ENCODE measurements around the gene GFOD2.

Gene GFOD2

GRCh38 chr16:67656344-67657016 lies 62.6 kb downstream of the GFOD2 start:
- no peak for DNase-seq

GRCh38 chr16:67655363-67655762 lies 63.8 kb downstream of the GFOD2 start:
- DNase-seq = no peak

DNA sequence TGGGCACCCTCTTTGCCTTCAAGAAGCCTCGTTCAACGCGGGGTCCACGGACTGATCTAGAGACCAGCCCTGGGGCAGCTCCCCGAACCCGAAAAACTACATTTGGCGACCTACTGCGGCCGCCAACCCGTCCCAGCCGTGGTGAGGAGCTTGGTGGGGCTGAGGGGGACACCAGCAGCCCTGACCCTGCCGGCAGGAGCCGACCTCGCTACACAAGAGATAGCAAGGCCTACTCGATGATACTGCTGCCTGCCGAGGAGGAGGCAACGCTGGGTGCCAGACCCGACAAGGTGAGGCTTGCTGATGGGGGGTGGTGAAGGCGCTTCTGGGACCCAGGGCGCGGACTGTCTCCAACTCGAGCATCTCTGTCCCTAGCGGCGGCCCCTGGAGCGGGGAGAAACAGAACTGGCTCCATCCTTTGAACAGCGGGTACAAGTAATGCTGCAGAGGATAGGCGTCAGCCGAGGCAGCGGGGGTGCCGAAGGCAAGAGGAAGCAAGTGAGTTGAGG lies 64.7 kb downstream of the GFOD2 start:
- DNase-seq = no peak

- no peak for DNase-seq
Measured at GRCh38 chr16:67653789-67654402, 65.2 kb downstream of the GFOD2 start.

DNA sequence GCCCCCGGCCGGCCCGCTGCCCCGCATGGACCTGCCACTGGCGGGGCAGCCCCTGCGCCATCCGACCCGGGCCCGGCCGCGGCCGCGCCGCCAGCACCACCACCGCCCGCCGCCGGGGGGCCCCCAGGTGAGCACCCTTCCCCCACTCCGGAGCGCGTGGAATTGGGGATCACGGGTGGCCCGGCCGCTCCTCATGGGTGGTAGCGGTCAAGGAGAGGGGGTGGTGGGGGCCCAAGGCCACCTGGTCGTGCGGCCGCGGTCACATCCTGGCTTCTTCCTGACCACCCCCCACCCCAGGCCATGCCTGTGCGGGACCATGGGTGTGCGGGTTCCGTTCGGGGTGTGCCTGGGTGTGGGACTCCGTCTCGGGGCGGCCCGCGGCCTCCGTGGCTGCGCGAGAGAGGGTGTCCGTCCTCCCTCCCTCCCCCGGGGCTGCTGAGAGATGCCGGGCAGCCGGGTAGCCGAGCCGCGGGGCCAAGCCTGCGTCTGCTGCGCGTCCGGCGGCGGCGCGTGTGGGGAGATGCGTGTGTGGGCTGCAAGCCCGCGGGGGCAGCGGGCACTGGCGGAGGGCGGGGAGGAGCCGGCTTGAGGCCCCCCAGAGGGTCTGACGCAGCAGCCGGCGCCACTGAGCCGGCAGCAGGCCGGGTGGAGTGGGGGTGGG lies 65.9 kb downstream of the GFOD2 start:
- no peak for DNase-seq

- DNase-seq = no peak
Measured at GRCh38 chr16:67652578-67653127, 66.5 kb downstream of the GFOD2 start.

- DNase-seq = no peak
Measured at GRCh38 chr16:67651847-67652246, 67.3 kb downstream of the GFOD2 start.

GRCh38 chr16:67651039-67651438 lies 68.1 kb downstream of the GFOD2 start:
- no peak for DNase-seq

GRCh38 chr16:67650023-67650422 lies 69.1 kb downstream of the GFOD2 start:
- no peak for DNase-seq

DNA sequence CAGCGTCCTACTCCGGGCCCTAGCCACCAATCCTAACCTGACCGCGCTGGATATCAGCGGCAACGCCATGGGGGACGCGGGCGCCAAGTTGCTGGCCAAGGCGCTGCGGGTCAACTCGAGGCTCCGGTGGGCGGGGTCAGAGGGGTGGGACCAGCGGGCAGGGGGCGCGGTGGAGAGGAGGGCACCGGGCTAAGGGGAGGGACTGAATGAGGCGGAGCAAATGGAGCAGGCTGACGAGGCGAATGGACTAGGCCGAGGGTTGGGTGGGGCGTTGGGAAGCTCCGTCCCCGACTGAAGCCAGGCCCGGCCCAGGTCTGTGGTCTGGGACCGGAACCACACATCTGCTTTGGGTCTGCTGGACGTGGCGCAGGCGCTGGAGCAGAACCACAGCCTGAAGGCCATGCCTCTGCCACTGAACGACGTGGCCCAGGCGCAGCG lies 69.6 kb downstream of the GFOD2 start:
- DNase-seq = no peak

GRCh38 chr16:67648764-67649407 lies 70.2 kb downstream of the GFOD2 start:
- DNase-seq = no peak

GRCh38 chr16:67648088-67648763 lies 70.9 kb downstream of the GFOD2 start:
- no peak for DNase-seq

DNA sequence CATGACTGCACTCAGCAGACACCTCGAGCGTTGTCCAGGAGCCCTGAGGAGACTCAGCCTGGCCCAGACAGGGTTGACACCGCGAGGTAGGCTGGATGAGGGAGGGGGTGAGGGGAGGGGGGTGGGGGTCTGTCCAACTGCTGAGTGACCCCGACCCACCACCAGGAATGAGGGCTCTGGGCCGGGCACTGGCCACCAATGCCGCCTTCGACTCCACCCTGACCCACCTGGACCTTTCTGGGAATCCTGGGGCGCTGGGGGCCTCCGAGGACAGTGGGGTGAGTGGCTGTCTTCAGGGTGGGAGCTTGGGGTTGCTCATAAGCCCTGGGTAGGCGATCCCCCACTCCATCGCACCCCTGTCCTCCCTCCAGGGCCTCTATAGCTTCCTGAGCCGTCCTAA lies 71.4 kb downstream of the GFOD2 start:
- no peak for DNase-seq

- DNase-seq = no peak
Measured at GRCh38 chr16:67647111-67647651, 71.9 kb downstream of the GFOD2 start.

DNA sequence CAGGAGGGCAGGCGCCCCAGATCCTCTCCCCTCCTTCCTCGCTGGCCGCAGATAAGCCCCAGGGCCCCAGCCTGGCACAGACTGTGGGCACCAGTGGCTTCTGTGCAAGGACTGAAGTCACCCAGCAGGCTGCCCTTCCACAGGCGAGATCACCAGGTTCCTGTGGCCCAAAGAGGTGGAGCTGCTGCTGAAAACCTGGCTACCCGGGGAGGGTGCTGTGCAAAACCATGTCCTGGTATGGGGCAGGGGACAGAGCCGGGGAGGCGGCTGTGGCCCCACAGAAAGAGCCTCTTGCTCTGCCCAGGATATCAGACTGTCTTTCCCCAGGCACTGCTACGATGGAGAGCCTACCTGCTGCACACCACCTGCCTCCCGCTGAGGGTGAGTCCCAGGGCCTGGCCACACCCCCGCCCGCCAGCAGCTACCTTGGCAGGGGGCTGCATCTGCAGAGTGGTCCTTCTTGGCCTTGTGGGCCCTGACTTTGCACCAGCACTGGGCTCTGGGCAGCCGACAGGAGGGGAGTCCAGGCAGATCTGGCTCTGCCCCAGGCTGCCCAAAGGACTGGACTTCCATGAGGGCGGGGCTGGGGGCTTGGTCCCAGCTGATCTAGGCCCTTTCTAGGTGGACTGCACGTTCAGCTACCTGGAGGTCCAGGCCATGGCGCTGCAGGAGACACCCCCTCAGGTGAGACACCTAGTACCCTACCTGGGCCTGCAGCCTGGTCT lies 73.6 kb downstream of the GFOD2 start:
- no peak for DNase-seq

- DNase-seq = no peak
Measured at GRCh38 chr16:67644038-67644437, 75.1 kb downstream of the GFOD2 start.

GRCh38 chr16:67641779-67642708 lies 77.1 kb downstream of the GFOD2 start:
- no peak for DNase-seq

DNA sequence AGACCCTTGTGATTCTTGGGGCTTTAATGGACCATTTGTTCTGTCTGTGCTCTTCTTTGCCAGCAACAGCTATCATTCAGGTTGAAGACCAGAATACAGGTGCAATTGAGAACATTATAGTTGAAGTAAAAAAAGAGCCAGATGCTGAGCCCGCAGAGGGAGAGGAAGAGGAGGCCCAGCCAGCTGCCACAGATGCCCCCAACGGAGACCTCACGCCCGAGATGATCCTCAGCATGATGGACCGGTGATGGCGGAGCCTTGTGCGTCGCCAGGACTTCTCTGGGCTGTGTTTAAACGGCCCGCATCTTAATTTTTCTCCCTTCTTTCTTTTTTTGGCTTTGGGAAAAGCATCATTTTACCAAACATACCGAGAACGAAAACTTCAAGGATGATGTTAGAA lies 81.5 kb downstream of the GFOD2 start:
- no peak for DNase-seq

DNA sequence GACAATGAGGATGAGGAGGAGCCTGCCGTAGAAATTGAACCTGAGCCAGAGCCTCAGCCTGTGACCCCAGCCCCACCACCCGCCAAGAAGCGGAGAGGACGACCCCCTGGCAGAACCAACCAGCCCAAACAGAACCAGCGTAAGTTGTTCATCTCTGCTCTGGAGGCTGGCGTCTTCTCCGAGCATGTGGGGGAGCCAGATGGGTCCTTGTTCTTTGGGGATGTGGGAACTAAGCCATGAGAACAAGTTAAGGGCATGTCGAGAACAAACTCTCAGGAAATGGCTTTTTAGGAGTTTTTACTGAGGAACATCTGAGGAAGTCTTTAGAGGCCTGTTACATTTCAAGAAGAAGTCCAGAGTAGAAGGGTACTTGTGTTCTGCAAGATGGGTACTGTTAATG lies 82.4 kb downstream of the GFOD2 start:
- DNase-seq = no peak

GRCh38 chr16:67632415-67633172 lies 86.5 kb downstream of the GFOD2 start:
- DNase-seq = no peak
